Measurements from ENCODE around the gene THOC5. TPM values are rescaled to one million over a fixed set of nuclear protein-coding genes. Genes with fewer than 3 reads are reported as not detected.
A peak's percentile ranks its signal among the peaks of the same experiment; 100 is the strongest.

The THOC5 gene
- total RNA-seq, 1 donor from 2014 or later = 175 TPM

GRCh38 chr22:29484642-29485041 is 68.9 kb downstream of the THOC5 start:
- H3K4me3 Mint-ChIP-seq (ENCODE audit: unreplicated experiment) = no peak overlapping the region
- TF ChIP-seq CTCF (IDR thresholded peaks at IDR 0.05; ENCODE audit: partially characterized antibody, unreplicated experiment) = no peak
- peaks cover 8% of the 10 kb centered on the region for H3K36me3 Mint-ChIP-seq (ENCODE audit: unreplicated experiment)
- H3K4me1 Mint-ChIP-seq (ENCODE audit: low read depth, unreplicated experiment) = peaks cover 5% of the 10 kb centered on the region
- peaks cover 6% of the 10 kb centered on the region for H3K9me3 Mint-ChIP-seq (ENCODE audit: unreplicated experiment)
- no peak for DNase-seq
- H3K27ac Mint-ChIP-seq (ENCODE audit: unreplicated experiment) = no peak overlapping the region
- peaks cover 1% of the 10 kb centered on the region for H3K27me3 Mint-ChIP-seq (ENCODE audit: unreplicated experiment)

GRCh38 chr22:29483254-29483653 is 70.3 kb downstream of the THOC5 start:
- Mint-ChIP-seq H3K4me3 (ENCODE audit: unreplicated experiment) (no peak overlapping the region), H3K27ac (ENCODE audit: unreplicated experiment) (no peak overlapping the region), H3K9me3 (ENCODE audit: unreplicated experiment) (peaks cover 10% of the 10 kb centered on the region), H3K36me3 (ENCODE audit: unreplicated experiment) (no peaks in the 10 kb centered on the region), H3K27me3 (ENCODE audit: unreplicated experiment) (peaks cover 11% of the 10 kb centered on the region), H3K4me1 (ENCODE audit: low read depth, unreplicated experiment) (peaks cover 17% of the 10 kb centered on the region)
- no peak for DNase-seq
- TF ChIP-seq CTCF (IDR thresholded peaks at IDR 0.05; ENCODE audit: partially characterized antibody, unreplicated experiment) = no peak

GRCh38 chr22:29482726-29483125 is 70.8 kb downstream of the THOC5 start:
- DNase-seq = no peak
- H3K36me3 Mint-ChIP-seq (ENCODE audit: unreplicated experiment) = no peaks in the 10 kb centered on the region
- H3K9me3 Mint-ChIP-seq (ENCODE audit: unreplicated experiment) = peaks cover 11% of the 10 kb centered on the region
- no peak overlapping the region for H3K27ac Mint-ChIP-seq (ENCODE audit: unreplicated experiment)
- H3K27me3 Mint-ChIP-seq (ENCODE audit: unreplicated experiment) = peaks cover 11% of the 10 kb centered on the region
- H3K4me3 Mint-ChIP-seq (ENCODE audit: unreplicated experiment) = no peak overlapping the region
- TF ChIP-seq CTCF (IDR thresholded peaks at IDR 0.05; ENCODE audit: partially characterized antibody, unreplicated experiment) = no peak
- H3K4me1 Mint-ChIP-seq (ENCODE audit: low read depth, unreplicated experiment) = peaks cover 22% of the 10 kb centered on the region

- H3K4me3 Mint-ChIP-seq (ENCODE audit: unreplicated experiment) = peak overlapping the region; percentile 86
- H3K27ac Mint-ChIP-seq (ENCODE audit: unreplicated experiment) = no peak overlapping the region
- H3K4me1 Mint-ChIP-seq (ENCODE audit: low read depth, unreplicated experiment) = peaks cover 23% of the 10 kb centered on the region
- no peak for DNase-seq
- H3K36me3 Mint-ChIP-seq (ENCODE audit: unreplicated experiment) = no peaks in the 10 kb centered on the region
- TF ChIP-seq CTCF (IDR thresholded peaks at IDR 0.05; ENCODE audit: partially characterized antibody, unreplicated experiment) = no peak
- H3K9me3 Mint-ChIP-seq (ENCODE audit: unreplicated experiment) = peaks cover 13% of the 10 kb centered on the region
- peaks cover 12% of the 10 kb centered on the region for H3K27me3 Mint-ChIP-seq (ENCODE audit: unreplicated experiment)
These were observed 71.3 kb downstream of the THOC5 start for GRCh38 chr22:29482253-29482652.

- peaks cover 16% of the 10 kb centered on the region for H3K27me3 Mint-ChIP-seq (ENCODE audit: unreplicated experiment)
- no peaks in the 10 kb centered on the region for H3K36me3 Mint-ChIP-seq (ENCODE audit: unreplicated experiment)
- DNase-seq = peak; percentile 40
- H3K27ac Mint-ChIP-seq (ENCODE audit: unreplicated experiment) = peak overlapping the region; percentile 30
- peak overlapping the region; percentile 86 for H3K4me3 Mint-ChIP-seq (ENCODE audit: unreplicated experiment)
- H3K9me3 Mint-ChIP-seq (ENCODE audit: unreplicated experiment) = peaks cover 15% of the 10 kb centered on the region
- peaks cover 30% of the 10 kb centered on the region for H3K4me1 Mint-ChIP-seq (ENCODE audit: low read depth, unreplicated experiment)
- TF ChIP-seq CTCF (IDR thresholded peaks at IDR 0.05; ENCODE audit: partially characterized antibody, unreplicated experiment) = no peak
These were observed 72.1 kb downstream of the THOC5 start for GRCh38 chr22:29481265-29482000.
